Activated naive CD4-positive, alpha-beta T cell treated with anti-CD3 and anti-CD28 coated beads, Interleukin-2, amount 10 ng/mL, durations not matched to agents 7 days and 5 days (primary cell): ENCODE data around the gene ADAM19.

Experiments
- CTCF ChIA-PET: fragments of 350-600 bp; sonication (Branson Sonifier 250); formaldehyde crosslinking; loops from one replicate; lab custom pipeline; 2021; ENCODE audit warnings: antibody characterized with exemption; lab: Charles Lee
- DNase-seq: peaks from one replicate; pipeline ENCODE4 v3.0.0-alpha.2; 2020
- H3K27ac Mint-ChIP-seq: one replicate; pipeline ENCODE4 v1.8.0; 2021; ENCODE audit warnings: mild to moderate bottlenecking, moderate library complexity, mixed read lengths
- H3K27me3 Mint-ChIP-seq: one replicate; pipeline ENCODE4 v1.8.0; 2021; ENCODE audit warnings: mild to moderate bottlenecking, mixed read lengths
- H3K36me3 Mint-ChIP-seq: one replicate; pipeline ENCODE4 v1.8.0; 2021; ENCODE audit warnings: mixed read lengths
- H3K4me1 Mint-ChIP-seq: one replicate; pipeline ENCODE4 v1.8.0; 2021; ENCODE audit warnings: mixed read lengths
- H3K4me3 Mint-ChIP-seq: one replicate; pipeline ENCODE4 v1.8.0; 2021; ENCODE audit warnings: mild to moderate bottlenecking, moderate library complexity, mixed read lengths
- H3K9me3 Mint-ChIP-seq: one replicate; pipeline ENCODE4 v1.8.0; 2021; ENCODE audit warnings: mixed read lengths

The ADAM19 gene

GRCh38 chr5:157519579-157520253, 55.9 kb downstream of the ADAM19 start:
- no peak for DNase-seq
- no peaks in the 10 kb centered on the region for H3K27me3 Mint-ChIP-seq
- H3K36me3 Mint-ChIP-seq, result peaks cover 67% of the 10 kb centered on the region
- H3K9me3 Mint-ChIP-seq, result no peaks in the 10 kb centered on the region
- CTCF ChIA-PET, result no interaction called here
- H3K27ac Mint-ChIP-seq, result peak overlapping the region; percentile 60
- H3K4me3 Mint-ChIP-seq, result no peak overlapping the region
- H3K4me1 Mint-ChIP-seq, result peaks cover 32% of the 10 kb centered on the region

GRCh38 chr5:157518963-157519362, 56.6 kb downstream of the ADAM19 start:
- H3K4me3 Mint-ChIP-seq, result no peak overlapping the region
- CTCF ChIA-PET, result no interaction called here
- H3K27ac Mint-ChIP-seq, result no peak overlapping the region
- no peaks in the 10 kb centered on the region for H3K9me3 Mint-ChIP-seq
- H3K4me1 Mint-ChIP-seq, result peaks cover 32% of the 10 kb centered on the region
- peaks cover 67% of the 10 kb centered on the region for H3K36me3 Mint-ChIP-seq
- peak; percentile 41 for DNase-seq
- no peaks in the 10 kb centered on the region for H3K27me3 Mint-ChIP-seq

DNA sequence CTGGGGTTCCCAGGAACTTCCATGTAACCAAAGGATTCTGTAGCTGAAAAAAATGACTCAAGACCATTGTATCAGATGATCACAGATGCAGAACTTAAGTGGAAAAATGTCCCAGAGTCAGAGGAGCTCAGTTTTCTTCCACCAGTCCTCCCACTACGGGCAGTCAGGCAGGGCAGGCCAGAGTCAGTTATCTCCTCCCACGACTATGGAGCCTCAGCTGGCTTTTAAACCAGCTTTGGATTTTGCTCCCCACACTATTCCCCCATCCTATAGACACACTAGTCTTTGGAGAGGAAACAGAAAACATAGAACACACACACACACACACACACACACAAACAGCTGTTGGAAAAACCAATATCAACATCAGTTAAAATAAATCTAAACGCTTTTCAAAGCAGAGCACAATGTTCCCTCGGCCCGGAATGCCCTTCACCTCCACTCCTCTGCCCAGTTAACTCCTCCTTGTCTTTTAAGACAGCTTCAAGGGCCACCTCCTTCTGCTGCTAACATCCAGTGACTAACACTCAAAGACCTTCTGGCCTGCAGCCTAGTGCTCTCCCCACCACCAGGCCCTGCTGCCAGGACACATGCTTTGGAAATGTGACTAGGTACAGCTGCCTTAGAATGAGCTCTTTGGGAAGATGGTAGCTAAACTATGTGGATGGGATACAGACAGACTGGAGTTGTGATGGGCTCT, 58.8 kb downstream of the ADAM19 start:
- CTCF ChIA-PET, result interaction anchor here (0.6 to 1.2 kb wide), 3 partner anchors 17 to 226 kb away, joined by 3 read pairs; no protein-coding TSS in a partner anchor
- Mint-ChIP-seq H3K27ac (peak overlapping the region; percentile 16), H3K27me3 (no peaks in the 10 kb centered on the region), H3K4me3 (no peak overlapping the region), H3K36me3 (peaks cover 74% of the 10 kb centered on the region), H3K4me1 (peaks cover 33% of the 10 kb centered on the region), H3K9me3 (no peaks in the 10 kb centered on the region)
- no peak for DNase-seq

DNA sequence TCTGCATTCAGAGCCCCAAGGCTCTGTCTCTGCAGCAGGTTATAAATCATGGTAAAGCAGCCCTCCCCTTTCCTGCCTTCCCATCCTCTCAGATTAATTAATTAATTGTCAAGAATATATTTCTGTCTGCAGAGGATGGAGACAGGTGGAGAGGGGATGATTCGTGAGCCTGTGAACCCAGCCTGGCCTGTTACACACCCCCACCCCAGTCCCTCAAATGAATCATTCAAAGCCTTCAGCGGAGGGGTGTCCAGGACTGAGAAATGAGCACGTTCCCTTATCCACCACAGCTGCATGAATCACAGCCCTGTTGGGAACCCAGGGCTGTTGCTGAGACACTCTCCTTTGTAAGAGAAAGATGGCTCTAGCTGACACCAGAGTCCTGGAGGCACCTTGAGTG, 59.6 kb downstream of the ADAM19 start:
- H3K4me3 Mint-ChIP-seq, result no peak overlapping the region
- H3K27ac Mint-ChIP-seq, result no peak overlapping the region
- H3K27me3 Mint-ChIP-seq, result no peaks in the 10 kb centered on the region
- peaks cover 36% of the 10 kb centered on the region for H3K4me1 Mint-ChIP-seq
- CTCF ChIA-PET, result interaction anchor here (1.2 kb wide), 1 partner anchor 203 kb away, joined by 3 read pairs; no protein-coding TSS in a partner anchor
- H3K9me3 Mint-ChIP-seq, result no peaks in the 10 kb centered on the region
- no peak for DNase-seq
- H3K36me3 Mint-ChIP-seq, result peaks cover 75% of the 10 kb centered on the region

DNA sequence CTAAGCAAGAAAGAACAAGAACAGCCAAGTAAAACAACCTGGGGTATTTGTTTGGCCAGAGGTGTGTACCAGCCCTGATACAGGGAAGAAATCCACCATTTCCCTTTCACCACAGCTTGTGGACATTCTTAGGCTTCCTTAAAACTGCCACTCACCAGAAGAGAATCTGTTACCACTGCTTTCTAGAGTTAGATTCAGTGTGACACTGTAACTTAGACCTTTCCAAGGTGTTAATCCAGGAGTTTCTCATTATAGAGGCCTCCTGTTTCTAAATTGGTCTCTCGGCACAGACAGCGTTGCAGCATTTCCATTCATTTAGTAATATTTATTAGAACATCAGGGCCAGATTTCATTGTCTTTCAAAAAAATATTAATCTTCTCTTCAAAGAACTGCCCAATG, 60.6 kb downstream of the ADAM19 start:
- Mint-ChIP-seq H3K4me1 (peaks cover 26% of the 10 kb centered on the region), H3K9me3 (no peaks in the 10 kb centered on the region), H3K27me3 (no peaks in the 10 kb centered on the region), H3K27ac (no peak overlapping the region), H3K4me3 (no peak overlapping the region), H3K36me3 (peaks cover 73% of the 10 kb centered on the region)
- CTCF ChIA-PET, result no interaction called here
- no peak for DNase-seq

DNA sequence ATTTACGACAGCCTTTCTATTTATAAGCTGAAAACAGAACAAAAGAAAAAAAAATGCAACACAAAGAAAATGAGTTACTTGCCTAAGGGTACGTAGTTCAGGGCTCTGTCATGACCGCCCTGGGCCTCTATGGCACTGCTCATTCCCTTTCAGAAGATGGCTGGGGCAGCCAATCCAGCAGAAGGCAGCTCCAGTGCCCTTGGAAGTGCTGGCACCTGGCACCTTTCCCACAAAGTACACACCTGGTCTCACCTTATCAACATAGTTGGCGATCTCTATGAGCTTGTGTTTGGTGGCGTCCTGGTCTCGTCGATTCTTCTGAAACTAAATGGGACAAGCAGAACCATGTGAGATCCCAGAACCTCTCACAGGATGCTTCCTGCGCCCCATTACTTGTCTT, 62.4 kb downstream of the ADAM19 start:
- CTCF ChIA-PET, result interaction anchor here (0.9 to 1.4 kb wide), 2 partner anchors 44 to 230 kb away, joined by 3 to 4 read pairs; no protein-coding TSS in a partner anchor
- H3K27ac Mint-ChIP-seq, result no peak overlapping the region
- H3K4me1 Mint-ChIP-seq, result peaks cover 10% of the 10 kb centered on the region

DNA sequence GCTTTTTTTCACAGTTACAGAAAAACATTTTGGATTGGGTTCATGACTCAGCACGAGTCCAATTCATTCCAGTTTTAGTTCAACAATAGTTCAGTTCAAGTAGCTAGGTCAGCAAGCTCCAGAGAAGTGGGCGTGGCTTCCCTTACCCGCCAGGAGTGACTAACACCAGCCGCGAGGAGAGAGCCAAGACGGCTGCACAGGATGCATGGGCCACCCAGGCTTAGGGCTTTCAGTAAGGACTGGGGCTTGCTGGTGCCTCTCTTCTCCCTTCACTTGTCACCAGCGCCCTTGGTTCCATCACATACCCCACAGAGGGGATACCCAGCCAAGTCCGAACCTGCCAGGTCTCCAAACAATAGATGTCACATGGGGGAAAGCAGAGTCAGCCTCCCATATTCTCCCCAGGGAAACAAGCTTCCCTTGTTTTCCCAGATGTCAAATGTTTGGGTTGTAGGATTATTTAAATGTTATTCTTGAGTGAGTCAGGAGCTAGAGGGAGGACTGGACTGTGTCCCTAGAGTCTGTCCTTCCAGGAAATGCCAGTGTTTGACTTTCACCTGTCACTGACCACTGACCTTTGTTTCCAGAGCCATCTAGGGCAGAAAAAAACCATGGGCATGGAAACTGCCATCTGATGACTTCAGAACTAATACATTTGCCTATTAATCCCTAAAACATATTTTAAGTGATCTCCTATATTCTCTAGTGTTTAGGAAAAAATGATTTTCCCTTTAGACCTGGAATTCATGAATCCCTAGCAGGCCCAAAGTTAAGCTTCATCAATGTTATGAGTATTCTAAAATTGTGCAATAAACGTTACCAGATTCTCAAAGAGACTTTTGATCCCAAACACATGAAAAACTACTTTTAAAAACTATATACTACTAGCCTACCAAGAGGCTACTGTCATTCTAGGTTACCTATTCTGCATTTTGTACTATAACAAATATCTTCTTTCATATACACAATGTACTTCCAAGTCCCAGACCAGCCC, 63.6 kb downstream of the ADAM19 start:
- Mint-ChIP-seq H3K36me3 (peaks cover 77% of the 10 kb centered on the region), H3K27ac (peak overlapping the region; percentile 42), H3K27me3 (peaks cover 6% of the 10 kb centered on the region), H3K4me1 (peaks cover 15% of the 10 kb centered on the region), H3K9me3 (no peaks in the 10 kb centered on the region), H3K4me3 (no peak overlapping the region)
- CTCF ChIA-PET, result interaction anchor here (0.9 to 1.8 kb wide), 2 partner anchors 15 to 43 kb away, joined by 3 to 4 read pairs; no protein-coding TSS in a partner anchor
- DNase-seq, result peak; percentile 45

More for the DNA sequence above, 62.4 kb downstream of the ADAM19 start:
- H3K4me3 Mint-ChIP-seq, result no peak overlapping the region
- peaks cover 77% of the 10 kb centered on the region for H3K36me3 Mint-ChIP-seq
- no peak for DNase-seq
- no peaks in the 10 kb centered on the region for H3K9me3 Mint-ChIP-seq
- H3K27me3 Mint-ChIP-seq, result peaks cover 6% of the 10 kb centered on the region

GRCh38 chr5:157510682-157511081, 64.9 kb downstream of the ADAM19 start:
- peaks cover 82% of the 10 kb centered on the region for H3K36me3 Mint-ChIP-seq
- H3K27me3 Mint-ChIP-seq, result peaks cover 6% of the 10 kb centered on the region
- peak overlapping the region; percentile 11 for H3K27ac Mint-ChIP-seq
- DNase-seq, result no peak
- no peak overlapping the region for H3K4me3 Mint-ChIP-seq
- H3K4me1 Mint-ChIP-seq, result peaks cover 27% of the 10 kb centered on the region
- no peaks in the 10 kb centered on the region for H3K9me3 Mint-ChIP-seq
- CTCF ChIA-PET, result interaction anchor here (1.8 kb wide), 1 partner anchor 16 kb away, joined by 4 read pairs; no protein-coding TSS in a partner anchor

DNA sequence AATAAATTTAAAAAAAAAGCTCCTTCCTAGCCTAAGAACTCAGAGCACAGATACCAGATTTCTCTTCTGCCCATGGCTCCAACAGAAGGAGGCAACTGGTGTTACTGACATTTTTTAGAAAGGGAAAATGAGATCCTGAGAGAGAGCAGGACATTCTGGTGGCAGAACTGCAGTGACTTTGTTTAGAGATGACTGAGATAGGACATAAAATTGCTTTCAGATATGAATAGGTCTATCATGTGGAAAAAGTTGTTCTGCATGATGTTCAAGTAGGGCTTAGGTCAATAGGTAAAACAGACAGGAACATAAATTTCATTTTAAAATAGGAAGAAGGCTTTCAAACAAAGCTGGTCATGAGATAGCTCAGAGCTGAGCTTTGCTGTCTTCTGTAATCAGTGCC, 66.0 kb downstream of the ADAM19 start:
- Mint-ChIP-seq H3K36me3 (peaks cover 79% of the 10 kb centered on the region), H3K4me1 (peaks cover 31% of the 10 kb centered on the region), H3K27ac (no peak overlapping the region), H3K4me3 (no peak overlapping the region), H3K9me3 (no peaks in the 10 kb centered on the region), H3K27me3 (peaks cover 6% of the 10 kb centered on the region)
- DNase-seq, result no peak
- CTCF ChIA-PET, result no interaction called here

DNA sequence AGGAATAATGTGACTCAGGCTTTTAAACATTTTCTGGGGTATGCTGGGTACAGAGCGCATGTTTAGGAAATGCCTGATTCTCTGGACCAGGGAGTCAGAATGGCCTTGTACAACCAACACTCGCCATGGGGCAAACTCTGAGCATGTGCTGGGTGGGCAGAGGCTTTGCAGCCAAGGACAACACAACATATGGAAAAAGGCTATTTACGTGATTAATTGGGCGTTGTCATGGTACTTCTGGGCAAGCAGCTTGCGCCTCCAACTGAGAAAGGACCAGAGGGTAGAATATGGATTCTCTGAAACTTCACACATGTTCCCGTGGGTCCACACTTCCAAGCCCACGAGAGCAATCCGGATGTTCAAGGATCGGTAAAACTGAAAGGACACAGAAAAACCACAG, 66.5 kb downstream of the ADAM19 start:
- peaks cover 6% of the 10 kb centered on the region for H3K27me3 Mint-ChIP-seq
- DNase-seq, result no peak
- no peaks in the 10 kb centered on the region for H3K9me3 Mint-ChIP-seq
- CTCF ChIA-PET, result no interaction called here
- H3K4me3 Mint-ChIP-seq, result no peak overlapping the region
- H3K27ac Mint-ChIP-seq, result peak overlapping the region; percentile 56
- peaks cover 31% of the 10 kb centered on the region for H3K4me1 Mint-ChIP-seq
- peaks cover 83% of the 10 kb centered on the region for H3K36me3 Mint-ChIP-seq

- peaks cover 82% of the 10 kb centered on the region for H3K36me3 Mint-ChIP-seq
- DNase-seq, result no peak
- peaks cover 41% of the 10 kb centered on the region for H3K4me1 Mint-ChIP-seq
- no peaks in the 10 kb centered on the region for H3K9me3 Mint-ChIP-seq
- H3K27ac Mint-ChIP-seq, result peak overlapping the region; percentile 37
- H3K27me3 Mint-ChIP-seq, result peaks cover 6% of the 10 kb centered on the region
- CTCF ChIA-PET, result interaction anchor here (0.7 to 2.2 kb wide), 2 partner anchors 211 to 236 kb away, joined by 3 to 5 read pairs; partner anchors contain the start of gene LSM11
- H3K4me3 Mint-ChIP-seq, result no peak overlapping the region
Observed at GRCh38 chr5:157506981-157507780, 68.4 kb downstream of the ADAM19 start.

DNA sequence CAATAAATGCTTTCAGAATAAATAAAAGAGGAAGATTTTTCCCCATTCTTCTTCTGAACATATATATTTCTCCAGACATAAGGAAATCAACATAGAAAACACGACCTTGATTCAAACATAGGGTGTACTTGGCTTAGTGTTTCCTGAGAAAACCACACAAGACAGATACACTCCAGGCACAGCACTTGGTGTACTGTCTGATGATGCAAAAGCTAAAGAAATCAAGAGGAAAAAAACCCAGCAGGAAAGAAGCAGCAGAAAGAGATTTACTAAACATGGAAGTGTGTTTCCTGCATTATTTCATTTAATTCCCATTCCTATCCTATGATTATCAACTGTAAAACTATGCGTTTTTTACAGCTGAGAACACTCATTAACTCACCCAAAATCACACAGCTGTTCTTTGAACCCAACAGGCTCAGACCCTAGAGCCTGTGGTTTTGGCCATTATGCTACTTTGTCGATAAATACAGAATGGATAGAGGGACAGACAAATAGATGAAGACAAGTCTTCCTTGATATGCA, 69.4 kb downstream of the ADAM19 start:
- CTCF ChIA-PET, result interaction anchor here (2.2 kb wide), 1 partner anchor 213 kb away, joined by 5 read pairs; no protein-coding TSS in a partner anchor
- peaks cover 6% of the 10 kb centered on the region for H3K27me3 Mint-ChIP-seq
- H3K4me3 Mint-ChIP-seq, result no peak overlapping the region
- no peaks in the 10 kb centered on the region for H3K9me3 Mint-ChIP-seq
- peak overlapping the region; percentile 60 for H3K27ac Mint-ChIP-seq
- peaks cover 38% of the 10 kb centered on the region for H3K4me1 Mint-ChIP-seq
- H3K36me3 Mint-ChIP-seq, result peaks cover 83% of the 10 kb centered on the region
- DNase-seq, result no peak

DNA sequence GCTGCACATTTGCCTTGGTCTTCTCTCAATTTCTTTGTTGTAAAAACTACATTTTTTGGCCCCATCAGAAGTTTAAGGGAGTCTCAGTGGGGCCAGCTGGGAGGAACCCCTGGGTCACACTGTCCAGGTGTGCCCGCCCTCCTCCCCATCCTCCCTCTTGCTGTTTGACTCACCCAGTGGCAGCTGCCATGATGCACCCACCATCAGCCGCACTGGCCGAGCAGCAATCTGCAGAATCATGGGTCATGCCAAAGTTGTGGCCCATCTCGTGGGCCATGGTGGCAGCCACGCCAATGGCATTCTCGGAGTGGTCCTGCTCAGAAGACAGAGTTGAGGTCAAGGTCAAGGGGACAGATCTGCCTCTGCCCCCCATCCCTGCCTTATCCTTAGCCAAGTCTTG, 70.1 kb downstream of the ADAM19 start:
- Mint-ChIP-seq H3K4me3 (no peak overlapping the region), H3K36me3 (peaks cover 84% of the 10 kb centered on the region), H3K27ac (peak overlapping the region; percentile 60), H3K27me3 (peaks cover 6% of the 10 kb centered on the region), H3K9me3 (no peaks in the 10 kb centered on the region), H3K4me1 (peaks cover 39% of the 10 kb centered on the region)
- no peak for DNase-seq
- CTCF ChIA-PET, result interaction anchor here (2.2 kb wide), 1 partner anchor 213 kb away, joined by 5 read pairs; no protein-coding TSS in a partner anchor
